Activated naive CD4-positive, alpha-beta T cell treated with anti-CD3 and anti-CD28 coated beads, Interleukin-2, amount 50 U/mL, for 16 hours (primary cell): ENCODE data around the gene MMADHC.

Experiments
- DNase-seq: peaks from one replicate; pipeline ENCODE4 v3.0.0-alpha.2; 2020

Gene MMADHC

DNA sequence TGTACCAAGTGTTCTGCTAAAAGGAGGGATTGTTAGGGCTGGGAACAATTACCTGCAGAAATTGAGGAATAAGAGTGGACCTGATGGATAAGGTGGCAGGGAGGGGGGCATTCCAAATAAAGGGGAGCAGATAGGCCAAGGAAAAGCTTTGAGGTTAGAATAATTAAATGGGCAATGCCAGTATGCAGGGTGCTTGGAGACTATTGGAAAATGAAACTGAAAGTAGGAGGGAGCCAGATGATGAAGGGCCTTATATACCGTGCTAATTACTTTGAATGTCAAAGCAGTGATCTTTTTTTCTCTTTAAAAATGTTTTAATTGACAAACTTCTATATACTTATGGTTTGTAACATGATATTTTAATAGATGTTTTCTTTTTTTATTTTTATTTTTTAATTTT, 42.9 kb downstream of the MMADHC start:
- no peak for DNase-seq

DNA sequence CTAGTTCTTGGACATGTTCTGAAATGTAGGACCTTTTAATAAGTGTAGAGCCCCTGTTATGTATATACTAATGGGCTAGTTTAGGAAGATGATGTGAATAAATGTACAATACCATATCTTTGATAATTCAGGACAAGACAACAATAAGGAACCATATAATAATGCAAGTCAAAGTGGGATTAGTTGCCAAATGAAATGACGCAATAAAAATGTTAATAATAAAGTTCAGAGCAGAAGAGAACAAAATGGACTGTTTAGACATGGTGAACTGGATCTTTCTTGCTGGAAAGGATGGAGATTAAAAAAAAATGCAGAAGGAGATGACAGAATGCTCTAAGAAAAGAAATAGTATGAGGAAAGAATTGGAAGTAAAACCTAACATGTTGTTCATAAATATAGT, 43.7 kb downstream of the MMADHC start:
- DNase-seq = no peak

DNA sequence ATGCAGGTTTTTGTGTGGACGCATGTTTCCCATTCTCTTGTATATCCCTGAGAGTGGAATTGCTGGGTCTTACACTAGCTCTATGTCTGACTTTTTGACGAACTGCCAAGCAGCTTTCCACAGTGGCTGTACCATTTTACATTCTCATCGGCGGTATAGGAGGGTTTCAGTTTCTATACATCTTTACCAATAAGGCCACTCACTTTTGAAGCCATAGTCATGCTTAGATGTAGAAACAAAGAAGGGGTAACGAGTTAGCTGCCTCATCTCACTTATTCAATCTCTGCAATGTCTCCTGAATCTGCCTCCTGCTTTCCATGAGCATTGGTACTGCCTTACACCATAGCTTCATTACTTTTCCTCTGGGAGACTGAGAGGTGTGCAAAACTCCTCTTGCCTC, 47.4 kb downstream of the MMADHC start:
- DNase-seq = no peak

DNA sequence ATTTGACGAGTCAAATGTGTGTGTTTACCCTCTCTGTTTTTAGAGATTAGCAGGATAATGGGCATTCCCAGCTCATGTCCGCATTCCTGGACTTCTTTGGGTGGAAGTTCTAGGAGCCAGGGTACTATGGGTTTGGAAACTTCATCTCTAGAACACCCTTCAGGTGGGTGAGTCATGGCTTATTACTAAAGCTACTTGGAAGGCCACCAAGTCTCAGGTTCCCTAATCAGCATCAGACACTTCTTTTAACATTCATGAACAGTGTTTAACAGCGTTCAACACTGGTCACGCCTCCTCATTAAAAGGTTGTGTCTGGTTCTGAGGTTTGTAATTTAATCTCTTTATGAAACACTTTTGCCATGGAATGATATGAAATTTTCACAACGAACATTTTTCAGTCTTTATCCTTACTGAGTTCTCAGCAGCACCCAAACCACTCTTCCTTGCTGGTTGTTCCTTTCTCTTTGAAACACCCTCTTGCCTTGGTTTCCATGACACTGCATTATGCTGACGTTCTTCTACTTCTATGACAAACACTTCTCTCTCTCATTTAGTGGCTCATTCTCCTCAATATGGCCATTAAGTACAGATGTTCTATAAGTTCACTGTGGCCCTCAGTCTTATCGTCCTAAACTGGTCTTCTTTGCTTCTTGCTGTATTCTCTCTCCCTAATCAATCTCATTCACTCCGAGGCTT, 49.3 kb downstream of the MMADHC start:
- no peak for DNase-seq

DNA sequence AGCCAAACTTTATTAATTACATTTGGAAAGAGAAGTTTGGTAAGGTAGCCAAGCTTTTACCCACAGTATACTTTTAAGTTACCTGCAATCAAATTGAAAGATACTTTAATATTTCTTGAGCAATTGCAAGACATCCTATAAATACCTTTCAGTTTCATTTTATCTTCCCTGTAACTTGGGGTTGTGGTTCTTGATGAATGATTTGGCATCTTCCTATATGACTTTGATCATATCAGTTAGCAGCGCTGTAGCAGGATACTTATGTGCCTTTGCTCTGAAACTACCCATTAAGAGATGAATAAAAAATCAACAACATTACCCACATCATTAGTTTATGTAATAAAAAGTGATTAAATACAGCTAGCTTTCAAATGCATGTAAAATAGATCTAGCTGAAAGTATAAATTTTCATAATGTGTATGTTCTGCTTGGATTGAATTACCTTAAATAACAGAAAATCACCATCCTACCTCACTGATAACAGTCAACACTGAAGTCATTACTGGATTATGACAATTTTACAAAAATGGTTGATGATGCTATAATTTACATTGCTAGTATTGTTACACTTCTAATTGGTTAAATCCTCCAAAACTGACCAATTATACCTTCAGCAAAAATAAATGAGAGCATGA, 50.4 kb downstream of the MMADHC start:
- DNase-seq = no peak

DNA sequence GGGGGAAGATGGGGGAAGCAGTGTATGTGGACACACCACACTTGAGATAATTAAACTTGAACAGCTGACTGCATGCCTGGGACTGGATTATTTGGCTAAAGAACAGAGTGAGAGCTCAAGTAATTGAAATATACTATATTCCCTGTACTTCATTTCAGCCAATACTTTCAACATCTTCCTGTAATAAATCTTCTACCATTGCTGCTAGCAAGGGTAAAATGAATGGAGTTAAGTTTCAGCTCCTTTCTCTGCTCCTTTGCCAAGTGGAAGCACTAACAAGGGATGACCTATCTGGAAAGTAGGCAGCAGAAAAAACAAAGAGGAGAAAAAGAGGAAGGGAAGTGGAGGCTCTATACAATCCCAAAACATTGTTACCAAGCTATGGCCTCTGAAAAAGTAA, 50.9 kb downstream of the MMADHC start:
- DNase-seq = no peak

DNA sequence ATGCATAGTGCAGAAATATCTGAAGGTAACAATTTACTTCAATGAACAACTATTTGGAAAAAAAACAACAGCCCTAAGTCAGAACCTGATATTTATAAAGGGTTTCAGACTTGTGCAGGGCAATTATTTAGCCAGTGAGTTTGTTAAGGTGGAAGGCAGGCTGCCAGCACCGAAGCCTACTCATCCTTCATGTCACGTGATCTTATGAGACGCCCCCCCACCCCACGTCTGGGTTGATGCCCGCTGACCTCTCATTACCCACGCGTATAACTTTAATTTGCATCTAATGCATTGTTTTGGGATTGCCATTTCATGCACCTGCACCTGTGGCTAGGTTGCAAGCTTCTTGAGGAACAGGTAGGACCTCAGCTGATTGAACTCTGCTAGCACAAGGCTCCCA, 52.9 kb downstream of the MMADHC start:
- no peak for DNase-seq

DNA sequence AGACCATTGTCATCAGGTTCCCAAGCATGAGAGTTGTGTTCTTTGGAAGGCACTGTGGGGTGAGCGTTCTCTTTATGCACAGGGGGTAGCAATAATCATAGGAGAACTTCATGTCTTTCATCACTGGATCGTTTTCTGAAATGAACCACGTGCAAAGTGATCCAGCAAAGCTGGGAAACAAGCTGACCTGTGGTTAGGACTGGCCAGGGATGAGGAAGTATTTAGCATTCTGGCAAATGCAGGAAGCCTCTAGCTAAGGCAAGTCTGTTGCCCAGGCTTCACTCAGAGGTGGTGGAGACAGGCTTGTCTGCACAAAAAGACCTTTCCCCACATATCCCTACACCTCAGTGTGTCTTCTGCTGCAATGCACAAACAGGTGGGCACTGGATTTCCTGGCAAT, 58.6 kb downstream of the MMADHC start:
- DNase-seq = no peak

DNA sequence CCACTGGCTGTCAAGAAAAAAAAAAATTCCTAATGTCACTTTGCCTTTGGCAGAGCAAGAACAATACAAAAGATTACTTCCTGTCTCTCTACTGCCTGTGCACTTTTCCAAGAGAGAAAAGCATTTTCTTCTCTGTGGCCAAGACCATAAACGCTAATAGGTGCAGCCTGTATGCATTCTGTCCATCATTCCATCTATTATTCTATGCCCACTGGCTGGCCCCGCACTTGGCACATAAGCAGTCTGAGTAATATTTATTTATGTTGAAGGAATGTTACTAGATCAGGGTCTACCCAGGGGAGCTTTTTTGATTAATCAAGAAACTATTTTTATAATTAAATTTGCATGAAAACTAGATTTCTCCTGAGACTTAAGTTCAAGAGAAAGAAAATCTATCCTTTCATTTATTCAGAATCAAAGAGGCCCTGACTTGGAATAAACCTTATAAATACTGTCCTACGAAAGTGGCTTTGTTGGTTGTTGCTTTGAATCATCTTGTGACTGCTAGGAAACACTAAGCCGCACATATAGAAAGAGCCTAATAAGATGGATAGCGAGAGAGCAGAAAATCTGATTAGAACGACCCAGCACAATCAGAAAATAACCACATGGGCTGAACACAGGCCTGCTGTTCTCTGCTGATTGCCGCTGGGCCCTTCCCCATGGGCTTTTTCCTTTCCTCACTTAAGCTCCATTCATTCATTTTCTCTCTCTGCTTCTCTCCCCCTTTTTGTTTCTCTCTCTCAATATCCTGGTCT, 59.4 kb downstream of the MMADHC start:
- DNase-seq = no peak

DNA sequence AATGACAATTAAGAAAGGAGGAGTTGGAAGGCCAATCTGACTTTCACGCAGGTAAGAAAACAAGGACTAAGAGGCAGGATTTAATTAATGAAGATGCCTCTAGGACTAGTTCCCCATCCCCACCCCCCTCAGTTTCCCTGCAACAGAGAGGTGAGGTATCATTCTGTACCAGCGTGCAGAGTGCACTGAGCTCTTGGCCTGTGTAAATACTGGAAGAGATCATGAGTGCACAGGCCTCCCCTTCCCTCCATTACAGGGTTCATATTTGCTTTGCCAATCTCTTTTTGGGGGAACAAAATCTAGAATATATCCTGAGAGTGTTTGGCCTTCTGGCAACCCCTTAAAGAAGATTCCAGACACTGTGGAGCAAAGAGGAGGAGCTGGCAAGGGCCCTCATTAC, 60.9 kb downstream of the MMADHC start:
- DNase-seq = no peak

DNA sequence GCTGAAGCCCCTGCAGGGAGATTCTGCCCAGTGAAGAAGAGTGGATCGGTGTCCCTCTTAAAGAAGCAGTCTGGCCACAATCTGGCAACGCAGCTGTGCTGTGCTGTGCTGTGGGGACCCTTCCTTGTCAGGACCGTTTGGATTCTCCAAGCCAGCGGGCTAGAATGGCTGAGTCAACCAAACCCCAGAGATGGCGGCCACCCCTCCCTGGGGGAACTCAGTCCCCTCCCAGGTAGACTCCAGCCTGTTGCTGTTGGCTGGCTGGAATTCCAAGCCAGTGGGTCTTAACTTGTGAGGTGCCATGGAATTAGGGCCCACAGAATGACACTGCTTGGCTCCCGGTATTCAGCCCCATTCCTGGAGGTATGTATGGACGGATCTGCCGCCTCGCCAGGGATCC, 62.3 kb downstream of the MMADHC start:
- no peak for DNase-seq
